GM19452 (cell line): ENCODE measurements around the gene SLC12A4.
"Not testable (repeated sequence)": the region's sequence is repeated elsewhere in the genome, so short reads cannot be mapped to it uniquely, and the experiment has no call there.

ENCODE experiments used
- ATAC-seq: cut with Tn5 transposase; IDR thresholded peaks from one replicate; pipeline ENCODE4 v1.9.1; 2021; ENCODE audit not compliant: unreplicated experiment

The SLC12A4 gene

DNA sequence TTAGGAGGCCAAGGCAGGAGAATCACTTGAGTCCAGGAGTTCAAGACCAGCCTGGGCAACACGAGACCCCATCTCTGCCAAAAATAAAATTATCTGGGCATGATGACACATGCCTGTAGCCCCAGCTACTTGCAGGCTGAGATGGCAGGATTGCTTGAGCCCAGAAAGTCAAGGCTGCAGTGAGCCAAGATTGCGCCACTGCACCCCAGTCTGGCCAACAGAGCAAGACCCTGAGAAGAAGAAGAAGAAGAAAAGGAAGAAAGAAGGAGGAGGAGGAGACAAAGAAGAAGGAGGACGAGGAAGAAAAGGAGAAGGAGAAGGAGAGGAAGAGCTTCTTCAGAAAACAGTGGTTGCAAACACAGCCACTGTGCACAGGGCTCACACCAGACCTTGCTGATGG, 20.2 kb upstream of the SLC12A4 start:
- no peak for ATAC-seq

DNA sequence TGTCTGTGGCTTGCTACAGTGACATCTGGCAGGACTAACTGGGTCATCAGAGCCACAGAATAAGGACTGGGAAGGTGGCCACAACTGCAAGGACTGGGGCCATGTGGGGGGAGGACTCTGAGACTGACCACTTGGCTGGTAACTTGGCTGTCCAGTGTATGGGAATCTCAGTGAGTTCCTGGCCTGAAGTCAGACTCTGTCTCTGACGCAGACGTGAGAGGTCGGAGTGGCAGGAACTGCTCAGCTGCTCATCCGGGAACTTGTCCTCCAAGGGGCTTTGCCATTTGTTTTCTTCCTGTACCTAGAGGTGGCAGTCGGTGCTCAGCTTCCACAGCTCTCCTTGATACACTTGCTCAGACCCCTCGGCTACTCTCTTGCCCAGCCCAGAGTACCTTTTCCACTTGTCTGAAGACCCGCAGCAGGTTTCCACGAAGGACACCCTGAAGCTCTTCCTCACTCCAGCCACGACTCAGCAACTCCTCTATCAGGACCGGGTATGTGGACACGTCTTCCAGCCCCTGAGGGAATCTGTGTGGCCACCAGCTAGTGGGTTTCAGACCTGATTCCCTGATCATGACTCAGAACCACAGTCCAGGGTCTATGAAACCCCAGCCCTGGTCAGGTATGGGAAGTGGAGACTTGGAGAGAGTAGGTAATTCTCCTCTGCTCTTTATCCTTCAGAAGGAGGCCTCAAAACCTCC, 19.2 kb upstream of the SLC12A4 start:
- ATAC-seq: no peak

DNA sequence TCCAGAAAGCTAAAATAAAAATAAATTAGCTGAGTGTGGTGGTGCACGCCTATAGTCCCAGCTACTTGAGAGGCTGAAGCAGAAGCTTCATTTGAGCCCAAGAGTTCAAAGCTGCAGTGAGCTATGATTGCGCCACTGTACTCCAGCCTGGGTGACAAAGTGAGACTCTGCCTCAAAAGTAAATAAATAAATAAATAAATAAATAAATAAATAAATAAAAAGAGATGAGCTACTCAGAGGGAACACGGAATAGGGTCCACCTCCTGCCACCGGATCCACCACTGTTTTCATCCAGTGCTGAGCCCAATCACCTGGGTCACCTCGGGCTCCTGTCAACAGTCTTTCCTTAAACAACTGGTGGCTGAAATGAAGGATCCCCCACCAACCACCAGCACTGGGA, 18.5 kb upstream of the SLC12A4 start:
- no peak for ATAC-seq

DNA sequence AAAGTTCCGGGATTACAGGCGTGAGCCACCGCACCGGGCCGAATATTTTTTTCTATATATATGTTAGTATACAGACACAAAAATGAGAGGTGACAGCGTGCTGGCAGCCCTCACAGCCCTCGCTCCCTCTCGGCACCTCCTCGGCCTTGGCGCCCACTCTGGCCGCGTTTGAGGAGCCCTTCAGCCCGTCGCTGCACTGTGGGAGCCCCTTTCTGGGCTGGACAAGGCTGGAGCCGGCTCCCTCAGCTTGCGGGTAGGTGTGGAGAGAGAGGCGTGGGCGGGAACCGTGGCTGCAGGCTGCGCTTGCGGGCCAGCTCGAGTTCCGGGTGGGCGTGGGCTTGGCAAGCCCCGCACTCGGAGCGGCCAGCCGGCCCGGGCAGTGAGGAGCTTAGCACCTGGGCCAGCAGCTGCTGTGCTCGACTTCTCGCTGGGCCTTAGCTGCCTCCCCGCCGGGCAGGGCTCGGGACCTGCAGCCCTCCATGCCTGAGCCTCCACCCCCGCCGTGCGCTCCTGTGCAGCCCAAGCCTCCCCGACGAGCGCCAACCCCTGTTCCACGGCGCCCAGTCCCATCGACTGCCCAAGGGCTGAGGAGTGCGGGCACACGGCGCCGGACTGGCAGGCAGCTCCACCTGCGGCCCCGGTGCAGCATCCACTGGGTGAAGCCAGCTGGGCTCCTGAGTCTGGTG, 13.7 kb upstream of the SLC12A4 start:
- ATAC-seq: no peak

DNA sequence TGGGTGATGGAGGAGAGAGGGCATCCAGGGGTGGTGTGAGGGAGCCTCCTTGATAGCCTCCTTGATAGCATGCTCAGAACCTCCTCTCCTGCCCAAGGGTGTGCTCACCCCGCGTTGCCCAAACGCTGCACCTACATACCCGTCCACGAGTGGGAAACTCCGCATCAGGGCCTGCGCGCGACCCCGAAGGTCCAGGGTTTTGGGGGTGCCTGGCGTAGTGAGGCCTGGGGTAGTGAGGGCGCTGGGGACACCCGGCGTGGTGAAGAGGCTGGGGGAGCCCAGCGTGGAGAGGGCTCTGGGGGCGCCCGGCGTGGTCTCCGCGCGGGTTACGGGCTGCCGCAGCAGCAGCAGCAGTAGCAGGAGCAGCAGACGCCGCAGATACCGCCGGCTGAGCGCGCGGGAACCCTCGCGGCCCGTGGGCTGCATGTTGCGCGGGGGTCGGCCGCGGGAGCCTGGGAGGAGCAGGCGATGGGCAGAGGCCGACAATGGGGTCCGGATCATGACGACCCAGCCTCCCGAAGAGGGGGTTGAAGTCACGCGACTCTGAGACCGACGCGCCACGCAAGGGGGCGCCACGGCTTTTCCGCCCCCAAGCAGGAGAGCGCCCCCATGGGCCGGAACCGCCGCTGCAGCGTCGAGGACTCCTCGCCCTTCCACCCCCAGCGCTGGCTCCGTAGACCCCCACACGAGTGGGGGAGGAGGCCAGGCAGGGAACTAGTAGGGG, 11.7 kb upstream of the SLC12A4 start, which contains the start of gene DPEP3:
TSS of gene DPEP3 (minus strand) at position 545 of the 724 bp plus-strand sequence. CDS start at position 426, 119 bp downstream.
- ATAC-seq: no peak

- ATAC-seq: no peak
Observed at GRCh38 chr16:67977469-67978227, 9.2 kb upstream of the SLC12A4 start.

DNA sequence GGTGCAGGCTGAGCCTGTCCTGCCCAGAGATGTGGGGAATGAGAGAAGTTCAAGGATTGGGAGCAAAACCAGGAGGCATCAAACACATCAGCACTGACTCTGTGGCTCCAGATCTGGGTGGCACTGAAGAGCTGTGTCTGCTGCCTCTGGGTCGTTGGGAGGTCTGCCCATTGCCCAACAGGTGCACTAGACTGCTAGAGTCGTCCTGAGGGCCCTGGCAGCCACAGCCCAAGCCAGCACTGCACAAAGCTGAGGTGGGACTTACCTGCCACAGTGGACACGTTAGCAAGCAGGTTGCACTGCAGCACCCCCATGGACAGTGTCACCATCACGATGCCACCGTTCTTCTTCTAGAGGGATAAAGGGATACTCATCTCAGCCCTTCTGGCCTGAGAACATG, 8.6 kb upstream of the SLC12A4 start:
- no peak for ATAC-seq

DNA sequence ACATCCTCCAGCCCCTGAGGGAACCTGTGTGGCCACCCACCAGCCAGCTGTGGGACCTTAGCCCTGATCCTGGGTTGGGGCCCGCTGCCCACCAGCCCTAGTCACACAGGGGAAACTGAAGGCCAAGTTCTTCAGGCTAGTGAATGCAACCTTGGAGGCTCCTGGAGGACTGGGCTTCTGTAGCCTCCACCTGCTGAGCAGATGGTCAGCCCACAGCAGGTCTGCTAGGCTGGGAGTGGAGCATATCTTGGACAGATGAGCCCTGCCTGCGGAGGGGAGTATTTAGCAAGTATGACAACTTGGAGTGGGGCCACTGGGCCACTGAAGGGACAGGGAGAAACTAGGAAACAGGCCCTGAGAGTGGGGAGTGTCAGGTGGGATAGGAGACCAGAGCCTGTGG, 7.8 kb upstream of the SLC12A4 start:
- no peak for ATAC-seq

- no peak for ATAC-seq
Observed at GRCh38 chr16:67975321-67976105, 7.1 kb upstream of the SLC12A4 start.

DNA sequence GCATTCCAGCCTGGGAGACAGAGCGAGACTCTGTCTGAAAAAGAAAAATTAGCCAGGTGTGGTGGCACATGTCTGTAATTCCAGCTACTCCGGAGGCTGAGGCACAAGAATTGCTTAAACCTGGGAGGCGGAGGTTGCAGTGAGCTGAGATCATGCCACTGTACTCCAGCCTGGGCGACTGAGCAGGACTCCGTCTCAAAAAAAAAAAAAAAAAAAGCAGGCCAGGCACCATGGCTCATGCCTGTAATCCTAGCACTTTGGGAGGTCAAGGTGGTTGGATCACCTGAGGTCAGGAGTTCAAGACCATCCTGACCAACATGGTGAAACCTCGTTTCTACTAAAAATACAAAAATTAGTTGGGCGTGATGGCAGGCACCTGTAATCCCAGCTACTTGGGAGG, 3.8 kb upstream of the SLC12A4 start:
- not testable (repeated sequence) for ATAC-seq

DNA sequence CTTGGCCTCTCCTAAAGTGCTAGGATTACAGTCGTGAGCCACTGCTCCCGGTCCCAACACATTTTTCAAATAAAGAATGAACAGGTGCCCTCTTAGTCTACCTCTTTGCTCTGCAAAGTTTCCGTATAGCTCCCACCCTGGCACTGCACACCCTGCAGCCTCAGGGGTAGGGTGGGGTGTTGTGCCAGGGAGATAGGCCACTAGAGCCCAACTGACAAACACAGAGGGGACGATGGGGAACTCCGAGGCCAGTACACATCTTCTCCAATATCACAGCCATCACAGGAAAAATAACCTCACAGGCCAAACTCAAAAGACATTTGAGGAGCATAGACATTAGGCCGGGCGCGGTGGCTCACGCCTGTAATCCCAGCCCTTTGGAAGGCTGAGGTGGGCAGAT, 2.7 kb upstream of the SLC12A4 start:
- ATAC-seq: no peak

- no peak for ATAC-seq
Observed at GRCh38 chr16:67969254-67970039, 1.0 kb upstream of the SLC12A4 start.

DNA sequence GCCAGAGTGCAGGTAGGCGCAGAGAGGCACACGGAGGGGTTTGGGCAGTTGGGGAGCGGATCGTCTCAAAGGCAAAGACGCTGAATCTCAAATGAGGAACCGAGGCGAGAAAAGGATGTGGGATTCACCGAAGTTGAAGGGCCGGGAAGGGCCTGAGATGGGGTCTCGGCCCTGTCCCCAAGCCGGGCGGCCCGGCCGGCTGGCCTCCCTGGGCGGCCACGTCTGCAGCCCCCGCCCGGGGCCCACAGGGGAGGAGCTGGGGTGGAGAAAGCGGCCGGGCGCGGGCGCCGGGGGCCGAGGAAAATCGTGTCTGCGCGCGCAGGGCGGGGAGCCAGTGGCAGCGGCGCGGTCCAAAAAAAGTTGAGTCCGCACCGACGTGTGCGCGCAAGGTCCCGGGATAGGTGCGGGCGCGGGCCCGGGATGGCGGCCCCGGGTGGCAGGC, 458 bp downstream of the SLC12A4 start:
- peak; percentile 20 for ATAC-seq

DNA sequence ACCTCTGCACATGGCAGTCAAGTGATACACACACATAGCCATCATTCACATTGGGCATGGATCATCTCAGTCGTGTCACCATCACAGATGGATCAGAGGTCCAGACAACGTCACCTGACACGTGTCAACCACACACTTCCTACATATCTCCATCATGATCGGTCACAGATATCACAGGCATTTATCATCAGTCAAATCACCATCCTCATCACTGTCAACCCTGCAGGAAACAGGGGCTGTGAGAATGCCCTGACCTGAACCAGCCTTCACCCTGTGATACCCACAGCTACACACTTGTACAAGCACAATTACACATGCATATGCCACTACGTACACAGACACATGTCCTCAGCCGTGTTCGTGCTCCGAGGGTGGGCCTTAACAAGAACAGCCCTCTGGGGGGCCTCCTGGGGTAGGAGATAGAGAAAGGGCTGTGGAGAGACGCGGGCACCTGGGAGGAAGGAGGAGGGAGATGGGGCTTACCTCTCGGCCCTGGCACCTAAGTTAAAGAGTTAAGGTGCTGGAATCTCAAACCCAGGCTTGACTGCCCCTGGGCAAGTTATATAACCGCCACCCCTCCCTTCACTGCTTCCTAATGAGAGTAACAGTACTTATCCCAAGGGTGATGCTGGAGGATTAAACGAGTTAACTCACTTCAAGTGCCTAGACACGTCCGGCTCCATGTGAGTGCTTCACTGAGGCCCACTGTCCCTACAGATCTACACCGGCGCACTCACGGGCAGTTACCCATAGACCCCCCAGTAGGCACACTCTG, 1.1 kb downstream of the SLC12A4 start:
- no peak for ATAC-seq

DNA sequence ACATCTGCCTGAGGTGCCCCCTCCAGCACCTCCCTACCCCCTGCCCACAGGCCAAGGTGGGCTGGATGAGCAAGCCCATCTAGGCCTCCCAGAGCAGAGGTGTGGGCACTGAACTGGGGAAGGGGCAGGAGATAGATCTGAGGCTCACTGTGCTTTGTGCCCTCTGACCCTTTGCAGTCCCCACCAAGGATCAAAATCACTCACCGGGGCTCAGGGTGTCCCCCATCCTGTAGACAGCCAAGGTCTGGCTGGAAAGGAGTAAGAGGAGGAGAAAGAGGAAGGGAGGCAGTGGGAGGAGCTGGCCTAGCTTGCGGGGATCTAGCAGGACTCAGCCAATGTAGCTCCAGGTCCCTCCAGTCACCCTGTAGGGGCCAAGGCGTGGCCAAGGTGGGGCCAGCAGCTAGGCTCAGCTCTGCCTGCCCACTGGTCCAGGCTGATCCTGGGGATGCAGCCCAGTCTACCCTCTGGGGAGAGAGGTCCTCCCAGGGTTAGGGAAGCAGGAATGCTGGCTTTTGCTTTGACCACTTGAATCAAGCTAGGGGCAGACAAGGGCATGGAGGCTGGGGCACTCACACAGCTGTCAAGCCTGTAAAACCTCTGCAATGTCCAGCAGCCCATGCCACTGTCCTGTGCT, 1.8 kb downstream of the SLC12A4 start:
- no peak for ATAC-seq

DNA sequence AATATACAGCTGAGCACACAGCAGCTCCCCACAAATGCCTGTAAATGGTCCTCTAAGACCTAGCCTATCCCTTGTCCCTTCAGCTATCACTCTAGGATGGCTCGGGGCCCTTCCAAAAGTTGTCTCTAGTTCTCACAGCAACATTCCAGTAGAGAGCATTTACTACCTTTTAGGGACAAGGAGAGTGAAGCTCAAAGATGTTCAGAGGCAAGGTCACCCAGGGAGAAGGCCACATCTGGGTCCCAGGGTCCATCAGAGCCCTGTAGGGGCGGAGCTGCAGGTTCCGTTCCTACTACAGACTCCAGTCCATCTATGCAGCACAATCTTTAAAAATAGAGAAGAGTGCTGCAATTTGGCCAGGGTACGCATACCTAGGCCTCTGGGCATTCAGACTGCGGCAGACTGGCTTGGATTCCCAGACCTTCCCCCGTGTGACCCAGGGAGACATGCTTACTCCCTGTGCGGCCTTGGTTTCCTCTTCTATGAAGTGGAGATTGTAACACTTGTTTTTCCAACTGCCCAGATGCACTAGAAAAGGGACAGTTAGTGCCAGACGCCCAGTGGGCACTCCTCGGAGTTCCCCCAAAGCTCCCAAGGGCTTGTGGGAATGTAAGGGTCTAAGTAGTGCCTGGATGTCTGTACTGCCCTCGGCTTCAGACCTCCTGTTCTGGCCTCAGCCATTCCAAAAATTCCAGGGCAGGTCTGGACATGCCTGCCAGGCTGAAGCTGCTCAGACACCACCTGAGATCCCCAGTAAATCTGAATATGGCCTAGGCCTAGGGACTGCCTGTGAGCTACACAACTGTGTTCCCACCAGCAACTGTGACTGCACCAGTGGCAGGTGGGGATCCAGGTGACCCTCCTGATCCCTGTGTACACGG, 2.5 kb downstream of the SLC12A4 start:
- ATAC-seq: no peak

DNA sequence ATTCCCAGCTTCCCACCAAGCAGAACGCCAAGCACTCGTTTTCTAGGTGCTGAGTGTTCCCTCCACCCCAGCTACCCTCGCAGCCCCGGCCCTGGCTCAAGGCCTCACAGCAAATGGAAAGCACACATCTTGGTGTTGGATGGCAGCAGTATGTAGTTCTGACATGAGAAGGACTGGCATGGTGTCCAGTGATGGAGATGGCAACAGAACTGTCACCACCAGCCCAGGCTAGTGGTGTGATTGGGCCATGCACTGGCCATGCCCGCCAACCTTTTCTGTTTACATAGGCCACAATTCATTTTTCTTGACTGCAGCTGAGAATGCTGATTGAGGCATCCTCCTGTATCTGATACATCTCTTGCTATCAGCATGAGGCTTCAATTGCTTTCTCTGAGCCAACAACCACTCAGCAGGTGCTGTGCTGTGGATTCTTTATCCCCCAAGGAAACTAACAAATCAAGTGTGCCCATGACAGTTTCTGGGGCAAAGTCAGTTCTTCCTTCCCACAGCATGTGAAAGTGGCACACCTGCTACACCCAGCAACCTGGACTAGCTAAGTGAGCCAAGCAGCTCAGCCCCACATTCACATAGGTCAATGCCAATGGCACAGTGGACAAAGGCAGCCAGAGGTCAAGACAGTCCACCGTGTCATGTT, 3.8 kb downstream of the SLC12A4 start:
- ATAC-seq: no peak
